SK-N-DZ (cell line): ENCODE data around the gene MAU2.

Experiments
- DNase-seq: peaks from one replicate; pipeline ENCODE4 v3.0.0-alpha.2; 2015; ENCODE audit warnings: low spot score

MAU2 gene

DNA sequence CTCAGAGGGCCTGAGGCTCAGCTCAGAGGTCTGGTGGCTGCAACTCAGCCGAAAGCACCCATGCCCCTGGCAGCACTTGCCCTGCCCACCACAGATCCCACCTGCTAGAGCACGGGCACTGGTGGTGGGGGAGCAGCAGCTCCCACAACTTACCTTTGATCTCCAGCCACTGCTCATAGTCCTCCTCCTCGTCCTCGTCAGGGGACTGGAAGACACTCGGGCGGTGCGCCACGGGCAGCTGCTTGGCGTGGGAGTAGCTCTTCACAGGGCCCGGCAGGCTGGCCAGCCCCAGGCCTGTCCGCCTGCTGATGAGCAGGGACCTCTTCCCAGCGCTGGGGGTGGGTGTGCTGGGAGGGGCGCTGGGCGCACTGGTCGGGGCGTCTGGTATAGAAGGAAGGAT lies 14.9 kb upstream of the MAU2 start:
- no peak for DNase-seq

GRCh38 chr19:19306191-19306590 lies 14.4 kb upstream of the MAU2 start:
- no peak for DNase-seq

GRCh38 chr19:19308373-19308772 lies 12.3 kb upstream of the MAU2 start:
- DNase-seq, result no peak

- DNase-seq, result no peak
These were observed 5.2 kb upstream of the MAU2 start for GRCh38 chr19:19315444-19315843.

GRCh38 chr19:19316082-19316481 lies 4.5 kb upstream of the MAU2 start:
- DNase-seq, result no peak

GRCh38 chr19:19319732-19320360 lies 783 bp upstream of the MAU2 start:
- no peak for DNase-seq

GRCh38 chr19:19321141-19321577 lies 530 bp downstream of the MAU2 start:
- peak; percentile 26 for DNase-seq

DNA sequence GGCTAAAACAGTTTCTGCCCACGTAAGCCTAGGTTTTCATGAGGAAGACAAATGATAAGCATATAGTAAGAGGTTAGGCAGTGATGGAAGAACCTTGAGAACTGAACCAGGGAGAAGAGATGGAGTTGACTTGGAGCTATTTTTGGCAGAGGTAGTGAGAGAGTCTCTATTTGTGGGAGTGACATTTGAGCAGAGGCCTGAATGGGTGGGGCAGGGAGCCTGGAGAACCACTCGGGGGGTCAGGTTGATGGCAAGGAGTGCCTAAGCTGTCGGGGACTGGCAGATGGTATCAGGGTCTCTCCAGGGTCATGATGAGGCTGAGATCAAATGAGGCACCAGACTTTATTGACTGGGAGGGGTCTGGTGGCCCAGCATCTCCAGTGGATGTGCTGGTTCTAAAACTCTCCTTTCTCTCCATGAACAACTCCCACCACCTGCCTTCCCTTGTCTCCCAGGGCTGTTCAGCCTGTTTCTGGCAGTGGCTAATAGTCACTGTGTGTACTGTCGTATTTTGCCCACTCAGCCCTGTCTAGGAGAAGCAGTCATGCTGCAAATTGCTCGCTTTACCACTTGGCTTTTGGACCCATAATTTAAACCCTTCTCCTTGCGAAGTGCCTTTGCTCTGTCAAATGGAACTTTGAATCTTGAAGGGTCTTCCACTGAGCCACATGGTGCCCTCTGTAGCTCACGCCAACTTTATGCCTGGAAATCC lies 3.6 kb downstream of the MAU2 start:
- DNase-seq, result no peak

- DNase-seq, result no peak
These were observed 7.0 kb downstream of the MAU2 start for GRCh38 chr19:19327672-19328071.

DNA sequence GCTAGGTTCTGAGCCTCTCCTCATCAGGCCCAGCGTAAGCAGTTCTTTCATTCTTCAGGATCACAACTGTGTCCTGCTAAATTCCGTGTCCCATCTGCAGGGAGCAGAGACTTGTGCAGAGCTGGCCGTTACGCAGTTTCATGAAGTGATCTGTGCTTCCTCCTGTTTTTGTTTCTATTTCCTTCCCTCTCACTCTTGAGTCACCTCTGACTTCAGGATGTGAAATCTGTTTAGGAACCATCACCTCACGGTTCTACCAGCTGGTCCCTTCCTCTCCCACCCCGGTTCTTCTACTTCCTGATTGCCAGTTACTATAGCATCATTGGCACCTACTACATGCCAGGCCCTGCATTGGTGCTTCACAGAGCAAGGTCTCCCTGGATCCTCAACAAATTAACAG lies 8.5 kb downstream of the MAU2 start:
- DNase-seq, result no peak

GRCh38 chr19:19334063-19334988 lies 13.7 kb downstream of the MAU2 start:
- no peak for DNase-seq

DNA sequence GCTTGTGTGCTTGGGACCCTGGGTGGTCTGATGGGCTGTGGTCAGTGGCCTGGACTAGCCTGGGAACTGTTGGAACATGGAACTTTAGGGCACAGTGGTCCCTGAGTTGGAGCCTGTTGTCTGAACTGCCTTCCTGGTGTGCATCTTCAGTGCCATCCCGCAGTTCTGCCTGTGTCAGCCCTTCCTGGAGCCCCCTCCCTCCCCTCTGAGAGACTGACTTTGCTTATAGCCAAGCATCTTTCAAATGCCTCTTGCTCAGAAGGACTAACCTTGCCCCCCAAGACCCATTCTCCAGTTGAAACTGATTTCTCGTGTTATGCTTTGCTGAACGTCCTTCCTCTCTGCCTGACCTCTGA lies 14.3 kb downstream of the MAU2 start:
- no peak for DNase-seq

GRCh38 chr19:19335408-19336158 lies 15.0 kb downstream of the MAU2 start:
- DNase-seq, result no peak

- no peak for DNase-seq
These were observed 16.0 kb downstream of the MAU2 start for GRCh38 chr19:19336597-19336996.

- no peak for DNase-seq
These were observed 16.5 kb downstream of the MAU2 start for GRCh38 chr19:19337120-19337519.

DNA sequence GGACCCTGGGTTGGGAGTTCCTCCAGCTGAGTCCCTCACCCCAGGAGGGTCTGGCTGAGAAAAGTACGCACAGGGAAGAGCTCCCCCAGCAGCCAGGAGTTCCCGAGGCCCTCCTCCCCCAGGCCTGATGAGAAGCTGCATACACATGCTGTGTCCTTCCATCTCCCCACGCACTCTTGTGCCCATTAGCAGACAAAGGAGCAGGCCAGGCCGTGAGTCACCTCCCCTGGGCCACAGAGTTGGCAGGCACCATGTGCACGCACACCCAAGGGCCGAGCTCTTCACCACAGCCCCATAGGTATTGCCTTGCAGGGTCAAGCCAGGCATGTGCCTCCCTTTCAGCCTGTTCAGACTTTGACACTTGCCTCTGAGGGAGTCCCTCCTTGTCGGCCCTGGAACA lies 17.5 kb downstream of the MAU2 start:
- DNase-seq, result no peak

DNA sequence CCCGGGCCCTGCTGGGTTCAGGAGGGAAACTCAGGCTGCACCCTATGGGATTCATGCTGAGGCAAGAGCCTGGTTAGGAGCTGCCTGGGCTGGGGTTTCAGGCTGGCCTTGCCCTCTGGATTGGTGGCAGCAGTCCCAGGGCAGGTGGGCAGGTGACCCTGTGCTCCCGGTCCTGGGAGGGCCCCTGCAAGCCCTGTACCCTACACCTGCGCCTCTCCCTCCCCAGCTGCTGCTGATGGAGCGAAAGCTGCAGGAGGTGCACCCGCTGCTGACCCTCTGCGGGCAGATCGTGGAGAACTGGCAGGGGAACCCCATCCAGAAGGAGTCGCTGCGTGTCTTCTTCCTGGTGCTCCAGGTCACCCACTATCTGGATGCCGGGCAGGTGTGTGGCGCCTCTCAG lies 20.4 kb downstream of the MAU2 start:
- no peak for DNase-seq

GRCh38 chr19:19342086-19343015 lies 21.7 kb downstream of the MAU2 start:
- peak; percentile 62 for DNase-seq

GRCh38 chr19:19343016-19343362 lies 22.4 kb downstream of the MAU2 start:
- DNase-seq, result no peak

GRCh38 chr19:19343762-19344161 lies 23.1 kb downstream of the MAU2 start:
- no peak for DNase-seq

GRCh38 chr19:19345232-19345631 lies 24.6 kb downstream of the MAU2 start:
- DNase-seq, result no peak
